HG02870 (cell line): Measurements from ENCODE around the gene CNDP1.

ENCODE experiments used
- ATAC-seq: cut with Tn5 transposase; IDR thresholded peaks from one replicate; pipeline ENCODE4 v1.9.1; 2021; ENCODE audit warnings: mild to moderate bottlenecking, moderate library complexity; ENCODE audit not compliant: unreplicated experiment

The CNDP1 gene

GRCh38 chr18:74622072-74622471 is 87.8 kb downstream of the CNDP1 start:
- ATAC-seq, result no peak

DNA sequence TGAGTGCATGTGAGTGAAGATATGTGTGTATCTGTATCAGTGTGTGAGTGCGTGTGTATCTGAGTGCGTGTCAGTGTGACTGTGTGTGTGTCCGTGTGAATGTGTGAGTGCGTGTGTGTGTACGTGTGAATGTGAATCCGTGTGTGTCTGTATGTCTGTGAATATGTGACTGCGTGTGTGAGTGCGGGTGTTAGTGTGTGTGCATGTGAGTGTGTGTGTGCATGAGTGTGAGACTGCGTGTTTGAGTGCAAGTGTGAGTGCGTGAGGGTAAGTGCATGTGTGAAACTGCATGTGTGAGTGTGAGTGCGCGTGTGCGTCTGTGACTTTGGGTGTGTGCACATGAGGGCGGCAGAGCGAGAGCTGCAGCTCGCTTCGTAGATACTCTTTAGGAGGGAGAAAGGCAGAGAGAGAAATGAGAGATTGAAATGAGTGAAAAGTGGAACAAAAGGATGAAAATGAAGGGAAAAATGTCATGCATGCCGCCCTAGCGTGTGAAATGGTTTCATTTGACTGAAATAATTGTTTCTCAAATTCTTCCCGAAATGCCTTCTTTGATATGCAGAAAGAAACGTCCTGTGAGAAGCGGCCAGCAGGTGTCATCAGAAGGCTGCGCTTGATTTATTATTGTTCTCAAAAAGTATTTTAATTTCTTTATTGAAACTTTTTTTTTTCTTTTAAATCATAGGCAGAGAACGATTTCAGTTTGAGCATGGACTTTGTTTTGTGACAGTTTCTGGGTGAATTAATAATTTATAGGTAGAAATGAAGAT is 88.9 kb downstream of the CNDP1 start:
- ATAC-seq, result no peak

- ATAC-seq, result no peak
Measured at GRCh38 chr18:74624466-74624865, 90.2 kb downstream of the CNDP1 start.

GRCh38 chr18:74625157-74625556 is 90.9 kb downstream of the CNDP1 start:
- no peak for ATAC-seq

GRCh38 chr18:74626049-74626874 is 92.0 kb downstream of the CNDP1 start:
- ATAC-seq, result no peak

DNA sequence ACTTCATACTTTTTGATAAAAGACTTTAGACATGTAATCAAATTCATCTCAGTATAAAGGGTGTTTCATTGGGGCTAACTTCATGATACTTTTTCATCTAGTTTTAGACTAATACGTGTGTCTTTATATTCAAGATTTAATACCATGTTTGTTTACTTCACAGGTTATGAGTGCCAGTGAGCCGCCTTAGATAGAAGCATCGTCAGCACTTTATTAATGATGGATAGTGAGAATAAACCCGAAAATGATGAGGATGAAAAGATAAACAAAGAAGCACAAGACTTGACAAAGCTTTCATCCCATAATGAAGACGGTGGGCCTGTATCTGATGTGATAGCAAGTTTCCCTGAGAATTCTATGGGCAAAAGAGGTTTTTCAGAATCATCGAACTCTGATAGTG is 96.5 kb downstream of the CNDP1 start:
- ATAC-seq, result no peak

DNA sequence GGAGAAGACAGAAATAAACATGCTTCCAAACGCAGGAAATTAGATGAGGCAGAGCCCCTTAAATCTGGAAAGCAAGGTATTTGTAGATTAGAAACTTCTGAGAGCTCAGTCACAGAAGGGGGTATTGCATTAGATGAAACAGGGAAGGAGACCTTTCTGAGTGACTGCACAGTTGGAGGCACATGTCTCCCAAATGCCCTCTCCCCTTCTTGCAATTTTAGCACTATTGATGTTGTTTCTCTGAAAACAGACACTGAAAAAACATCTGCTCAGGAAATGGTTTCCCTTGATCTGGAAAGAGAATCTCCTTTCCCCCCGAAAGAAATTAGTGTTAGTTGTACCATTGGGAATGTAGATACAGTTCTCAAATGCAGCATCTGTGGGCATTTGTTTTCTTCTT is 96.9 kb downstream of the CNDP1 start:
- no peak for ATAC-seq

DNA sequence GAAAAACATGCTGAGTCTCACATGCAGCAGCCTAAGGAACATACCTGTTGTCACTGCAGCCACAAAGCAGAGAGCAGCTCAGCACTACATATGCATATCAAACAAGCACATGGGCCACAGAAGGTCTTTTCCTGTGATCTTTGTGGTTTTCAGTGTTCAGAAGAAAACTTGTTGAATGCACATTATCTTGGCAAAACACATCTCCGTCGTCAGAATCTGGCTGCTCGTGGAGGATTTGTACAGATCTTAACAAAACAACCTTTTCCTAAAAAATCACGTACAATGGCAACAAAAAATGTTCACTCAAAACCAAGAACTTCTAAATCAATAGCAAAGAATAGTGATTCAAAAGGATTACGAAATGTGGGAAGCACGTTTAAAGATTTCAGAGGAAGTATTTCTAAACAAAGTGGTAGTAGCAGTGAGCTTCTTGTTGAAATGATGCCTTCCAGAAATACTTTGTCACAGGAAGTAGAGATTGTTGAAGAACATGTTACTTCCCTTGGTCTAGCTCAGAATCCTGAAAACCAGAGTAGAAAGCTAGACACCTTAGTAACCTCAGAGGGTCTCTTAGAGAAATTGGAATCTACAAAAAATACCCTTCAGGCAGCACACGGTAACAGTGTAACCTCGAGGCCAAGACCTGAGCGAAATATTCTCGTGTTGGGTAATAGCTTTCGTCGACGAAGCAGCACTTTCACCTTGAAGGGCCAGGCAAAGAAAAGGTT is 97.5 kb downstream of the CNDP1 start:
- no peak for ATAC-seq

DNA sequence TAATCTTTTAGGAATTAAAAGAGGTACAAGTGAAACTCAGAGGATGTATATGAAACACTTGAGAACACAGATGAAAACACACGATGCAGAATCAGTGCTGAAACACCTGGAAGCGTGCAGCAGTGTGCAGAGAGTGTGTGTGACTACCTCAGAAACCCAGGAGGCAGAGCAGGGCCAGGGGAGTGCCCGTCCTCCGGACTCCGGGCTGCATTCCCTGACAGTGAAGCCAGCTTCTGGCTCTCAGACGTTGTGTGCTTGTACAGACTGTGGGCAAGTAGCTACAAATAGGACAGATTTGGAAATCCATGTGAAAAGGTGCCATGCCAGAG is 98.0 kb downstream of the CNDP1 start:
- no peak for ATAC-seq

GRCh38 chr18:74632856-74633255 is 98.6 kb downstream of the CNDP1 start:
- ATAC-seq, result no peak

- ATAC-seq, result no peak
Measured at GRCh38 chr18:74633652-74634352, 99.5 kb downstream of the CNDP1 start.

GRCh38 chr18:74635224-74635975 is 101.1 kb downstream of the CNDP1 start:
- no peak for ATAC-seq
